K562 (cell line): ENCODE results near the gene FGF22. TPM values are rescaled to one million over a fixed set of nuclear protein-coding genes. Genes with fewer than 3 reads are reported as not detected.

Source experiments
- ASH1L ChIP-seq: fragments of 450-650 bp; IDR thresholded peaks from 2 replicates; pipeline ENCODE4 v1.6.1; 2018; ENCODE audit warnings: borderline replicate concordance, mild to moderate bottlenecking, low read depth; ENCODE audit not compliant: partially characterized antibody
- ATF1 ChIP-seq, 2 experiments: fragments of 450-650 bp in 1 of 2; IDR thresholded peaks; 2 replicates each; pipeline ENCODE4 v1.6.1; 2016; ENCODE audit warnings: missing compliant biosample characterization in 1 of 2, missing genetic modification characterization in 1 of 2
- GABPB1 ChIP-seq: sonication (generic); formaldehyde crosslinking; IDR thresholded peaks from 2 replicates; pipeline ENCODE4 v1.8.0; 2022; ENCODE audit warnings: mild to moderate bottlenecking, missing genetic modification reagents
- KDM2B ChIP-seq: fragments of 250-450 bp; sonication (Bioruptor Pico); IDR thresholded peaks from 2 replicates; pipeline ENCODE4 v1.8.0; 2021; ENCODE audit warnings: mild to moderate bottlenecking, moderate library complexity
- MAX ChIP-seq: sonication (generic); formaldehyde crosslinking; IDR thresholded peaks from 2 replicates; pipeline ENCODE4 v1.9.0; 2022; ENCODE audit warnings: mild to moderate bottlenecking, missing genetic modification reagents
- MBD2 ChIP-seq: sonication (generic); IDR thresholded peaks from 2 replicates; pipeline ENCODE4 v1.6.1; 2016; ENCODE audit warnings: low read depth, borderline replicate concordance
- MXI1 ChIP-seq: IDR thresholded peaks from 2 replicates; pipeline ENCODE4 v1.6.1; 2011; ENCODE audit warnings: low read depth, mild to moderate bottlenecking, improper control_type of control experiment, low read length
- NEUROD1 ChIP-seq: fragments of 150-350 bp; IDR thresholded peaks from 2 replicates; pipeline ENCODE4 v1.6.1; 2014; ENCODE audit warnings: borderline replicate concordance, low read length, low read depth; ENCODE audit not compliant: partially characterized antibody
- RNF2 ChIP-seq: sonication (generic); IDR thresholded peaks from 2 replicates; pipeline ENCODE4 v1.6.1; 2016
- SMAD2 ChIP-seq: fragments of 150-350 bp; IDR thresholded peaks from 2 replicates; pipeline ENCODE4 v1.6.1; 2014; ENCODE audit warnings: low read depth, mild to moderate bottlenecking, low read length
- SOX6 ChIP-seq: fragments of 450-650 bp; IDR thresholded peaks from 2 replicates; pipeline ENCODE4 v1.6.1; 2014; ENCODE audit warnings: mild to moderate bottlenecking
- SRF ChIP-seq, 2 experiments: fragments of 250-450, 450-650 bp in 1 of 2; sonication (Bioruptor Pico) in 1 of 2; sonication (generic) in 1 of 2; formaldehyde crosslinking; IDR thresholded peaks; 2 replicates each; pipeline versions ENCODE4 v1.5.0 to v1.5.1; 2020 to 2022; ENCODE audit warnings: mild to moderate bottlenecking in 1 of 2, missing genetic modification reagents in 1 of 2
- ZNF143 ChIP-seq: sonication (generic); formaldehyde crosslinking; IDR thresholded peaks from 2 replicates; pipeline ENCODE4 v1.9.0; 2022; ENCODE audit warnings: mild to moderate bottlenecking, missing genetic modification reagents
- ZNF24 ChIP-seq: fragments of 450-650 bp; IDR thresholded peaks from 2 replicates; pipeline ENCODE4 v1.6.1; 2016
- ZNF717 ChIP-seq: fragments of 250-450 bp; sonication (Bioruptor Pico); IDR thresholded peaks from 2 replicates; pipeline ENCODE4 v1.5.0; 2021
- ZNF766 ChIP-seq: fragments of 200-800 bp; sonication (Bioruptor generic); conservative IDR thresholded peaks from 2 replicates; pipeline ENCODE4 v1.6.1; 2016; ENCODE audit warnings: missing genetic modification characterization, missing compliant biosample characterization
- polyA plus RNA-seq, 8 experiments: library from polyadenylated mRNA; depleted of rRNA in 4 of 8; stranded (reverse) in 5 of 8; unstranded in 3 of 8; fragments of >200 nt; fragmentation: Nextera tagmentation in 2 of 8; fragmentation: Illumina TruSeq in 1 of 8; extraction: Ambion mirVana in 2 of 8; extraction: Trizol in 1 of 8; gene quantifications; 2 replicates each; pipeline versions ENCODE4 v1.2.1 to v1.2.3, GENCODE V29; 2011 to 2014; ENCODE audit warnings: inconsistent platforms in 1 of 8, missing spikeins in 1 of 8
- total RNA-seq, 7 experiments: library from RNA; depleted of rRNA in 6 of 7; stranded (reverse); fragments of >200 nt in 6 of 7; fragmentation: Illumina TruSeq in 2 of 7; extraction: Trizol in 2 of 7; gene quantifications; 2 replicates each; pipeline versions ENCODE4 v1.2.1 to v1.2.3, GENCODE V29; 2011 to 2021; ENCODE audit warnings: low replicate concordance in 1 of 7
- TF ChIP-seq, protein P1 (sequence below): fragments of 200-400 bp; formaldehyde crosslinking; IDR thresholded peaks from 2 replicates; pipeline ENCODE4 v1.6.1; 2017; ENCODE audit warnings: mild to moderate bottlenecking, low read depth, low read length, moderate library complexity

FGF22 gene
- total and polyA plus RNA-seq, 9 of the 15 experiments (the other 6 are each of a cell fraction or from before 2014, with no cell fraction given): 0.14 to 2.2 (median 0.86) TPM; not detected in 4

- TF ChIP-seq SOX6 (no peak), ATF1 (CRISPR knock-in tag; IDR thresholded peaks at IDR 0.05) (no peak), ATF1 (tag; IDR thresholded peaks at IDR 0.05) (peak; percentile 60), RNF2 (no peak), ZNF24 (no peak), ZNF766 (CRISPR knock-in tag) (peak; percentile 71), ZNF717 (CRISPR knock-in tag) (no peak), SMAD2 (no peak), ASH1L (peak; percentile 8), SRF (CRISPR knock-in tag; IDR thresholded peaks at IDR 0.05) (peak in 1 of 2 experiments; percentile 55; a peak in 1 of 4 replicates), MXI1 (peak; percentile 98), KDM2B (CRISPR knock-in tag) (peak; percentile 68; the same call in 1 of the 2 replicates), MAX (CRISPR knock-in tag) (no peak), NEUROD1 (peak; percentile 91), GABPB1 (CRISPR knock-in tag) (peak; percentile 96), MBD2 (peak; percentile 92), ZNF143 (CRISPR knock-in tag) (peak; percentile 82)
- TF ChIP-seq, protein P1, sequence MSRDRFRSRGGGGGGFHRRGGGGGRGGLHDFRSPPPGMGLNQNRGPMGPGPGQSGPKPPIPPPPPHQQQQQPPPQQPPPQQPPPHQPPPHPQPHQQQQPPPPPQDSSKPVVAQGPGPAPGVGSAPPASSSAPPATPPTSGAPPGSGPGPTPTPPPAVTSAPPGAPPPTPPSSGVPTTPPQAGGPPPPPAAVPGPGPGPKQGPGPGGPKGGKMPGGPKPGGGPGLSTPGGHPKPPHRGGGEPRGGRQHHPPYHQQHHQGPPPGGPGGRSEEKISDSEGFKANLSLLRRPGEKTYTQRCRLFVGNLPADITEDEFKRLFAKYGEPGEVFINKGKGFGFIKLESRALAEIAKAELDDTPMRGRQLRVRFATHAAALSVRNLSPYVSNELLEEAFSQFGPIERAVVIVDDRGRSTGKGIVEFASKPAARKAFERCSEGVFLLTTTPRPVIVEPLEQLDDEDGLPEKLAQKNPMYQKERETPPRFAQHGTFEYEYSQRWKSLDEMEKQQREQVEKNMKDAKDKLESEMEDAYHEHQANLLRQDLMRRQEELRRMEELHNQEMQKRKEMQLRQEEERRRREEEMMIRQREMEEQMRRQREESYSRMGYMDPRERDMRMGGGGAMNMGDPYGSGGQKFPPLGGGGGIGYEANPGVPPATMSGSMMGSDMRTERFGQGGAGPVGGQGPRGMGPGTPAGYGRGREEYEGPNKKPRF: no peak
Observed at GRCh38 chr19:633068-633785, 6.5 kb upstream of the FGF22 start, which contains the start of gene POLRMT (continued).
